ENCODE results near the gene DAGLA.

The DAGLA gene, protein sequence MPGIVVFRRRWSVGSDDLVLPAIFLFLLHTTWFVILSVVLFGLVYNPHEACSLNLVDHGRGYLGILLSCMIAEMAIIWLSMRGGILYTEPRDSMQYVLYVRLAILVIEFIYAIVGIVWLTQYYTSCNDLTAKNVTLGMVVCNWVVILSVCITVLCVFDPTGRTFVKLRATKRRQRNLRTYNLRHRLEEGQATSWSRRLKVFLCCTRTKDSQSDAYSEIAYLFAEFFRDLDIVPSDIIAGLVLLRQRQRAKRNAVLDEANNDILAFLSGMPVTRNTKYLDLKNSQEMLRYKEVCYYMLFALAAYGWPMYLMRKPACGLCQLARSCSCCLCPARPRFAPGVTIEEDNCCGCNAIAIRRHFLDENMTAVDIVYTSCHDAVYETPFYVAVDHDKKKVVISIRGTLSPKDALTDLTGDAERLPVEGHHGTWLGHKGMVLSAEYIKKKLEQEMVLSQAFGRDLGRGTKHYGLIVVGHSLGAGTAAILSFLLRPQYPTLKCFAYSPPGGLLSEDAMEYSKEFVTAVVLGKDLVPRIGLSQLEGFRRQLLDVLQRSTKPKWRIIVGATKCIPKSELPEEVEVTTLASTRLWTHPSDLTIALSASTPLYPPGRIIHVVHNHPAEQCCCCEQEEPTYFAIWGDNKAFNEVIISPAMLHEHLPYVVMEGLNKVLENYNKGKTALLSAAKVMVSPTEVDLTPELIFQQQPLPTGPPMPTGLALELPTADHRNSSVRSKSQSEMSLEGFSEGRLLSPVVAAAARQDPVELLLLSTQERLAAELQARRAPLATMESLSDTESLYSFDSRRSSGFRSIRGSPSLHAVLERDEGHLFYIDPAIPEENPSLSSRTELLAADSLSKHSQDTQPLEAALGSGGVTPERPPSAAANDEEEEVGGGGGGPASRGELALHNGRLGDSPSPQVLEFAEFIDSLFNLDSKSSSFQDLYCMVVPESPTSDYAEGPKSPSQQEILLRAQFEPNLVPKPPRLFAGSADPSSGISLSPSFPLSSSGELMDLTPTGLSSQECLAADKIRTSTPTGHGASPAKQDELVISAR

GRCh38 chr11:61679893-61680621, at the start of gene DAGLA:
DAGLA (plus strand) TSS chr11:61680391; CDS start chr11:61720156, 39,765 bp downstream.
- peak within 1 kb of the TSS; percentile 53 for H3K4me3 ChIP-seq (ENCODE audit: control insufficient read depth, low read depth, low read length)
- peak; percentile 44 for DNase-seq (ENCODE audit: low read depth)
- TF ChIP-seq, protein P1, sequence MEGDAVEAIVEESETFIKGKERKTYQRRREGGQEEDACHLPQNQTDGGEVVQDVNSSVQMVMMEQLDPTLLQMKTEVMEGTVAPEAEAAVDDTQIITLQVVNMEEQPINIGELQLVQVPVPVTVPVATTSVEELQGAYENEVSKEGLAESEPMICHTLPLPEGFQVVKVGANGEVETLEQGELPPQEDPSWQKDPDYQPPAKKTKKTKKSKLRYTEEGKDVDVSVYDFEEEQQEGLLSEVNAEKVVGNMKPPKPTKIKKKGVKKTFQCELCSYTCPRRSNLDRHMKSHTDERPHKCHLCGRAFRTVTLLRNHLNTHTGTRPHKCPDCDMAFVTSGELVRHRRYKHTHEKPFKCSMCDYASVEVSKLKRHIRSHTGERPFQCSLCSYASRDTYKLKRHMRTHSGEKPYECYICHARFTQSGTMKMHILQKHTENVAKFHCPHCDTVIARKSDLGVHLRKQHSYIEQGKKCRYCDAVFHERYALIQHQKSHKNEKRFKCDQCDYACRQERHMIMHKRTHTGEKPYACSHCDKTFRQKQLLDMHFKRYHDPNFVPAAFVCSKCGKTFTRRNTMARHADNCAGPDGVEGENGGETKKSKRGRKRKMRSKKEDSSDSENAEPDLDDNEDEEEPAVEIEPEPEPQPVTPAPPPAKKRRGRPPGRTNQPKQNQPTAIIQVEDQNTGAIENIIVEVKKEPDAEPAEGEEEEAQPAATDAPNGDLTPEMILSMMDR (conservative IDR thresholded peaks at IDR 0.05; ENCODE audit: control insufficient read depth, insufficient read depth, low read depth, low read length): peak; percentile 52

DNA sequence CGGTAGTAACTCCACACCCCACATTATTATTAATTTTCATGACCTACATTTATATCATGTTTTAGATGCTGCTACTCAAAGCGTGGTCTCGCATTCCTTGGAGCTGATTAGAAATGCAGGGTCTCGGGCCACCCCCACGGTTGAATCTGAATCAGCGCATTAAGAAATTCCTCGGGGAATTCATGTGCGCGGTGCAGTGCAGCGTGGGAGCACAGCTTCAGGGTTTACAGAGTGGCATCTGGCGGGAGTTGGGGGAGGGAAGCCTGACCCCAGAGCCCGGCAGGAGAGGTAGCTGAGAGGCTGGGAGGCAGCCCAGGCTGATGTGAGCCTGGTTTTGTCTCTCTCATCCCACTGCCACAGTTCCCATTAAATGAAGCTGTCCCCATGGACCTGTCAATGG, 48.1 kb upstream of the DAGLA start:
- no peak for DNase-seq (ENCODE audit: low read depth)
- TF ChIP-seq, protein P1 (conservative IDR thresholded peaks at IDR 0.05; ENCODE audit: control insufficient read depth, insufficient read depth, low read depth, low read length): no peak
- H3K4me3 ChIP-seq (ENCODE audit: control insufficient read depth, low read depth, low read length): no peak overlapping the region

DNA sequence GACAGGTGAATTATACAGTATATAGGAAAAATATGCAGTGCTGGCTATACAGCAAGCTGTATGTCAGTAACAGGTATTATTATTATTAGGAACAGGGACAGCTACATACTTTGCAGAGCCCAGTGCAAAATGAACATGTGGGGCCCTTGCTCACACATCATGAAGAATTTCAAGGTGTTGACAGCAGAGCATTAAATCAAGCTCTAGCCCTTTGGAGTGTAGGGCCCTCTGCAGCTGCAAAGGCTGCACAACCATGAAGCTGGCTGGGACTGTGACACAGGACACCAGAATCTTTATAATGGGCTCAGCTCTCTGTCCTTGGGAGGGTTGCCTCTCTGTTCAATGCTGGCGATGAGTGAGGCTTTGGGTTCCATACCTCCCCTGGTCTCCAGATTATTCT, 44.9 kb upstream of the DAGLA start:
- no peak overlapping the region for H3K4me3 ChIP-seq (ENCODE audit: control insufficient read depth, low read depth, low read length)
- DNase-seq (ENCODE audit: low read depth): no peak

GRCh38 chr11:61635787-61636186, 44.4 kb upstream of the DAGLA start:
- TF ChIP-seq, protein P1 (conservative IDR thresholded peaks at IDR 0.05; ENCODE audit: control insufficient read depth, insufficient read depth, low read depth, low read length): no peak
- no peak for DNase-seq (ENCODE audit: low read depth)
- H3K4me3 ChIP-seq (ENCODE audit: control insufficient read depth, low read depth, low read length): no peak overlapping the region

More for the DNA sequence above, 44.9 kb upstream of the DAGLA start:
- TF ChIP-seq, protein P1 (conservative IDR thresholded peaks at IDR 0.05; ENCODE audit: control insufficient read depth, insufficient read depth, low read depth, low read length): no peak

DNA sequence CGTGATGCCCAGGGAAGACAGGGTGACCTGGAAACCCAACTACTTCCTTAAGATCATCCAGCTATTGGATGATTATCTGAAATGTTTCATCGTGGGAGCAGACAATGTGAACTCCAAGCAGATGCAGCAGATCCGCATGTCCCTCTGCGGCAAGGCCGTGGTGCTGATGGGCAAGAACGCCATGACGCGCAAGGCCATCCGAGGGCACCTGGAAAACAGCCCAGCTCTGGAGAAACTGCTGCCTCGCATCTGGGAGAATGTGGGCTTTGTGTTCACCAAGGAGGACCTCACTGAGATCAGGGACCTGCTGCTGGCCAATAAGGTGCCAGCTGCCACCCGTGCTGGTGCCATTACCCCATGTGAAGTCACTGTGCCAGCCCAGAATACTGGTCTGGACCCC, 43.5 kb upstream of the DAGLA start:
- H3K4me3 ChIP-seq (ENCODE audit: control insufficient read depth, low read depth, low read length): no peak overlapping the region
- TF ChIP-seq, protein P1 (conservative IDR thresholded peaks at IDR 0.05; ENCODE audit: control insufficient read depth, insufficient read depth, low read depth, low read length): no peak

GRCh38 chr11:61637277-61637676, 42.9 kb upstream of the DAGLA start:
- TF ChIP-seq, protein P1 (conservative IDR thresholded peaks at IDR 0.05; ENCODE audit: control insufficient read depth, insufficient read depth, low read depth, low read length): no peak
- no peak for DNase-seq (ENCODE audit: low read depth)
- no peak overlapping the region for H3K4me3 ChIP-seq (ENCODE audit: control insufficient read depth, low read depth, low read length)

More for the DNA sequence above, 43.5 kb upstream of the DAGLA start:
- no peak for DNase-seq (ENCODE audit: low read depth)
